Measurements from ENCODE around the gene GLRA3.

DNA sequence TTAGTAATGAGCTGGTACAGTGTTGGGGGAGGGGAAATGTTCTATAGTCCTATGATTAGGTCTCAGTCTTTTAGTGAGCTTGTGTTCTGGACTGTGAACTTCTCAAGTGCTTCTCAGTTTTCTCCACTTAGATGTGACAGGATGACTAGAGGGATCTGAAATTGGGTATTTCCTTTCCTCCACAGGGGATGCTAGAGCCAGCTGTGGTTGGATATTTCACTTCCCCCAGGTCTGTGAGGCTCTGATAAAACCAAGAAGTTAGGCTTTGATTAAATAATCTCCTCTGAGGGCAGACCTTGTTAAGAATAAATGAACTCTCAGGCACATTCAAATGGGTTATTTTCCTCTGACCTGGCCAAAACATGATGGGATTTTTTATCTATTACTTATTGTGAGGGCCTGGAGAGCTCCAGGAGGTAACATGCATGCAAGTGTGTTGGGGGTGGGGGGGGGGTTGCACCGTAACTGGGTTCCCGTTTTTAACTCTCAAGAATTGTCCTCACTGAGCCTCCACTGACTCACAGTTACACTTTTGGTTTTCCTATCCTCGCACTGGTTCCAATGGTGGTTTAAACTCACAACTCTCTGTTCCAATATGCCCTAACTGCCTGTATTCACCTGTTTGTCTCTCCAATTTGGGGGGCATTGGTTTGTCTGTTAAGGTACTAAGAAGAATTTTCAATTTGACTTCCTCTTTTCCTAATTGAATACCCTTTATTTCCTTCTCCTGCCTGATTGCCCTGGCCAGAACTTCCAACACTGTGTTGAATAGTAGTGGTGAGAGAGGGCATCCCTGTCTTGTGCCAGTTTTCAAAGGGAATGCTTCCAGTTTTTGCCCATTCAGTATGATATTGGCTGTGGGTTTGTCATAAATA is 28.1 kb upstream of the GLRA3 start:
- TF ChIP-seq, protein P1, sequence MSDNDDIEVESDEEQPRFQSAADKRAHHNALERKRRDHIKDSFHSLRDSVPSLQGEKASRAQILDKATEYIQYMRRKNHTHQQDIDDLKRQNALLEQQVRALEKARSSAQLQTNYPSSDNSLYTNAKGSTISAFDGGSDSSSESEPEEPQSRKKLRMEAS (IDR thresholded peaks at IDR 0.05): no peak
- TF ChIP-seq EP300 (IDR thresholded peaks at IDR 0.05; ENCODE audit: borderline replicate concordance) (no peak), CEBPB (IDR thresholded peaks at IDR 0.05) (no peak)

Data from Ishikawa (cell line).